A673 (cell line): ENCODE measurements around the gene NDUFA11. TPM values are rescaled to one million over a fixed set of nuclear protein-coding genes. Genes with fewer than 3 reads are reported as not detected.

Source experiments
- BruUV-seq: library from RNA; stranded (reverse); fragments of 400-500 nt; replicated peaks from 2 replicates; lab custom pipeline; 2021; lab: Mats Ljungman, UMichigan
- CTCF ChIA-PET: fragments of 300-600 bp; sonication (Branson Sonifier 250); formaldehyde crosslinking; loops from one replicate; lab custom pipeline; 2022; ENCODE audit warnings: antibody characterized with exemption; lab: Charles Lee
- POLR2A ChIA-PET: fragments of 300-600 bp; sonication (Branson Sonifier 250); formaldehyde crosslinking; loops from one replicate; lab custom pipeline; 2022; ENCODE audit warnings: antibody characterized with exemption; ENCODE audit not compliant: low non-redundant PET; lab: Charles Lee
- DNase-seq: peaks from one replicate; pipeline ENCODE4 v3.0.0-alpha.2; 2015; ENCODE audit warnings: low spot score
- H3K27ac ChIP-seq: fragments of 200-600 bp; sonication (generic); 2 replicates; pipeline ENCODE4 v1.5.1; 2016; ENCODE audit warnings: mixed run types, low read depth, mild to moderate bottlenecking, mixed read lengths, antibody characterized with exemption, low read length; ENCODE audit not compliant: poor library complexity, severe bottlenecking
- H3K27me3 ChIP-seq: fragments of 200-600 bp; sonication (generic); replicated peaks from 2 replicates; pipeline ENCODE4 v1.6.1; 2017; ENCODE audit warnings: mixed run types, low read depth, mild to moderate bottlenecking, mixed read lengths, antibody characterized with exemption, low read length; ENCODE audit not compliant: insufficient read depth, poor library complexity
- H3K36me3 ChIP-seq: fragments of 200-600 bp; sonication (generic); 2 replicates; pipeline ENCODE4 v1.6.1; 2016; ENCODE audit warnings: mixed run types, mild to moderate bottlenecking, mixed read lengths, antibody characterized with exemption, low read length; ENCODE audit not compliant: insufficient read depth, poor library complexity, severe bottlenecking
- H3K4me1 ChIP-seq: fragments of 200-600 bp; sonication (generic); 2 replicates; pipeline ENCODE4 v1.6.1; 2017; ENCODE audit warnings: mixed run types, mild to moderate bottlenecking, mixed read lengths, antibody characterized with exemption, low read length; ENCODE audit not compliant: insufficient read depth, poor library complexity, severe bottlenecking
- H3K4me3 ChIP-seq: fragments of 200-600 bp; sonication (generic); 2 replicates; pipeline ENCODE4 v1.5.1; 2016; ENCODE audit warnings: low read depth, mixed run types, mild to moderate bottlenecking, mixed read lengths, low read length; ENCODE audit not compliant: poor library complexity, severe bottlenecking
- H3K9me3 ChIP-seq: fragments of 200-600 bp; sonication (generic); 2 replicates; pipeline ENCODE4 v1.6.1; 2016; ENCODE audit warnings: mixed run types, low read depth, mild to moderate bottlenecking, mixed read lengths, antibody characterized with exemption, low read length; ENCODE audit not compliant: poor library complexity, severe bottlenecking
- EZH2 ChIP-seq: fragments of 200-600 bp; sonication (generic); IDR thresholded peaks from 2 replicates; pipeline ENCODE4 v1.6.1; 2017; ENCODE audit warnings: borderline replicate concordance, low read depth, mild to moderate bottlenecking, mixed read lengths, antibody characterized with exemption, low read length; ENCODE audit not compliant: poor library complexity, severe bottlenecking
- intact Hi-C: fragments of 100-400 bp; cut with micrococcal nuclease; formaldehyde crosslinking; loops from one replicate; pipeline ENCODE4 v1.10.0; 2022; ENCODE audit not compliant: unreplicated experiment
- total RNA-seq: library from RNA; stranded (reverse); gene quantifications from 2 replicates; pipeline ENCODE4 v1.2.3, GENCODE V29; 2021
- TF ChIP-seq, protein P1 (sequence below): fragments of 300-800, 200-600 bp; sonication (generic); conservative IDR thresholded peaks from 2 replicates; pipeline ENCODE4 v1.5.1; 2017; ENCODE audit warnings: low read depth, mild to moderate bottlenecking, antibody characterized with exemption, low read length, moderate library complexity, mixed read lengths

The NDUFA11 gene
- total RNA-seq, 1 experiment from 2014 or later, result 290 TPM

DNA sequence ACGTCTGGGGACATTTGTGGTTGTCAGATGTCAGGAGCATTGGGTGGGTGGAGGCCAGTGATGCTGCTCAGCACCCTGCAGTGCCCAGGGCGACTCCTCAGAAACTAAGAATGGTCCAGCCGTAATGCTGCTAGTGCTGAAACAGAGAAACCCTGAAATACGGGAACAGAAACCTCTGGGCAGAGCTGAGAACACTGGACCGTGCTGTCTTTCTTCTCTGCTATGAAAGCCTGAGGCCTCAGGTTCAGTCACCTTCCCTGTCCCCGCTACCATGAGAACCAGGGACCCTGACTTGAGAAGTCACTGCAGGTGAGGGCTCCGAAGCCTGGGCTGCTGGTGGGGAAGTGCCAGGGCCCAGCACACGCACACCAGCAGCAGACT is 23.8 kb upstream of the NDUFA11 start:
- no peaks in the 10 kb centered on the region for H3K27me3 ChIP-seq
- POLR2A ChIA-PET, result no interaction called here
- peaks cover 88% of the 10 kb centered on the region for H3K36me3 ChIP-seq
- no peaks in the 10 kb centered on the region for H3K9me3 ChIP-seq
- no TSS peak for BruUV-seq
- intact Hi-C loops, result no loop called here
- no peak for DNase-seq
- no peak overlapping the region for H3K4me3 ChIP-seq
- CTCF ChIA-PET, result no interaction called here
- H3K4me1 ChIP-seq, result no peaks in the 10 kb centered on the region
- no peak for TF ChIP-seq EZH2
- TF ChIP-seq, protein P1, sequence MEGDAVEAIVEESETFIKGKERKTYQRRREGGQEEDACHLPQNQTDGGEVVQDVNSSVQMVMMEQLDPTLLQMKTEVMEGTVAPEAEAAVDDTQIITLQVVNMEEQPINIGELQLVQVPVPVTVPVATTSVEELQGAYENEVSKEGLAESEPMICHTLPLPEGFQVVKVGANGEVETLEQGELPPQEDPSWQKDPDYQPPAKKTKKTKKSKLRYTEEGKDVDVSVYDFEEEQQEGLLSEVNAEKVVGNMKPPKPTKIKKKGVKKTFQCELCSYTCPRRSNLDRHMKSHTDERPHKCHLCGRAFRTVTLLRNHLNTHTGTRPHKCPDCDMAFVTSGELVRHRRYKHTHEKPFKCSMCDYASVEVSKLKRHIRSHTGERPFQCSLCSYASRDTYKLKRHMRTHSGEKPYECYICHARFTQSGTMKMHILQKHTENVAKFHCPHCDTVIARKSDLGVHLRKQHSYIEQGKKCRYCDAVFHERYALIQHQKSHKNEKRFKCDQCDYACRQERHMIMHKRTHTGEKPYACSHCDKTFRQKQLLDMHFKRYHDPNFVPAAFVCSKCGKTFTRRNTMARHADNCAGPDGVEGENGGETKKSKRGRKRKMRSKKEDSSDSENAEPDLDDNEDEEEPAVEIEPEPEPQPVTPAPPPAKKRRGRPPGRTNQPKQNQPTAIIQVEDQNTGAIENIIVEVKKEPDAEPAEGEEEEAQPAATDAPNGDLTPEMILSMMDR, result no peak
- H3K27ac ChIP-seq, result no peak overlapping the region

DNA sequence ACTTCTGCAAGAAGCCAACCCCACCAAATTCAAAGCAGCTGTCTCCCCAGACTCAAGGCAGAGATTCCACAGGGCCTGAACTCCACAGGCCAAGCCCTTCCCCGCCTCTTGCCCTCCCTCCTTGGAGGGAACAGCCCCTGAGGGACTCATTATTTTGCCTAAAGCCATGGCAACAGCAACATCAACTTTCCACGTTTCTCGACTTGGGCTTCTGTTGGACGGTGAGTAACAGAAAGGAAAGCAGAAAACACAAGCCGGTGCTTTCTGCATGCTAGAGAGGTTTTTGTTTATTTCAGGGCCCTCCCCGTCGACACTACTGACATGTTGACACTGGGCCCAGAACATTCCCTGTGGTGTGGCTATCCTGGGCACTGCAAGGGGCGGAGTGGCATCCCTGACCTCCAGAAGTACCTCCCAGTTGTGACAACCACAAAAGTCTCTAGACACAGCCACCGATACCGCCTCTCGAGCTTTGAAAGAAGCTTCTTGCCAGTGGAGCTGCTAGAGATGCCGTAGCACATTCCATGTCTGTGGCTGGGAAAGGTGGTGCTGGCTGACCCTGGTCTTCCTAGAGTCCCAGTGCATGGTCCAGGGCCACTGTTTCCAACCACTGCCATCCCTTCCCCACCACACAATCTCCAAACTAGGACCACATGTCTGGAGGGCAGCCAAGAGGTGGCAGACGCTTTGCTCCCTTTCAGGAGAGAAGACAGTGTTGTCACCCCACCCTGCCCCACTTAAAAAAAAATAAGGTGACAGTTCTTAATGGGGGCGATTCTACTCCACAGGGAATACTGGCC is 23.3 kb upstream of the NDUFA11 start:
- BruUV-seq, result no TSS peak
- Histone ChIP-seq H3K4me1 (no peaks in the 10 kb centered on the region), H3K9me3 (no peaks in the 10 kb centered on the region), H3K27me3 (no peaks in the 10 kb centered on the region), H3K27ac (no peak overlapping the region), H3K36me3 (peaks cover 84% of the 10 kb centered on the region), H3K4me3 (no peak overlapping the region)
- ChIA-PET POLR2A (no interaction called here), CTCF (no interaction called here)
- intact Hi-C loops, result no loop called here
- DNase-seq, result no peak
- TF ChIP-seq EZH2, result no peak
- TF ChIP-seq, protein P1, result no peak

DNA sequence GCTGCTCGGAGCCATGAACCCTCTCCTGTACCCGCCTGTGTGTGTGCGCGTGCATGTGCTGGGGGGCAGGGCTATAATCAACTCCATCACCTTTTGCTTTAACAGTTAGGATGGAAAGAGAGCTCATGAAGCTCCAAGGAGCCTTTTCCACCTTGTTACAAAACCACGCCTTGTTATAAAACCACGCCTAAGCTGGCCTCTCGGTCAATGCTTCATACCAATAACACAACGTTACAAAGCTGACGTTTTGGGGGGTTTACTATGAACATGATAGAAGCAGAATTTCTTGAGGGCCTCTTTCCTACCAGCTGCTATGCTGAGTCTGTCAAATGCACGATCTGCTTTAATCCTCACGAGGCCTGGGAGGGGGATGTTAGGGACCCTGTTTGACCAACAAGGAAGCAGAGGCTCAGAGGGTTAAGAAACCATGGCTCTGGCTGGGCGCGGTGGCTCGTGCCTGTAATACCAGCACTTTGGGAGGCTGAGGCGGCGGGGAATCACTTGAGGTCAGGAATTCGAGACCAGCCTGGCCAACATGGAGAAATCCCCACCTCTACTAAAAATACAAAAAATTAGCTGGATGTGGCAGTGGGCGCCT is 22.3 kb upstream of the NDUFA11 start:
- no peak for DNase-seq
- Histone ChIP-seq H3K4me3 (no peak overlapping the region), H3K4me1 (no peaks in the 10 kb centered on the region), H3K9me3 (no peaks in the 10 kb centered on the region), H3K36me3 (peaks cover 81% of the 10 kb centered on the region), H3K27ac (no peak overlapping the region), H3K27me3 (no peaks in the 10 kb centered on the region)
- intact Hi-C loops, result no loop called here
- no TSS peak for BruUV-seq
- ChIA-PET CTCF (interaction anchor here (0.6 to 1.1 kb wide), 2 partner anchors 96 to 104 kb away, joined by 3 read pairs; no protein-coding TSS in a partner anchor), POLR2A (no interaction called here)
- TF ChIP-seq, protein P1, result no peak
- no peak for TF ChIP-seq EZH2
